HT-29 (cell line): ENCODE measurements around the gene MFSD6. TPM values are rescaled to one million over a fixed set of nuclear protein-coding genes. Genes with fewer than 3 reads are reported as not detected.

ENCODE experiments used
- DNase-seq: peaks from one replicate; pipeline ENCODE4 v3.0.0-alpha.2; 2015; ENCODE audit warnings: low spot score
- total RNA-seq: library from RNA; depleted of rRNA; stranded (reverse); fragments of >200 nt; shearing (Covaris generic); gene quantifications from 2 replicates; pipeline ENCODE4 v1.2.3, GENCODE V29; 2014

The MFSD6 gene
- total RNA-seq, 1 experiment from 2014 or later = 38.3 TPM

- no peak for DNase-seq
Observed at GRCh38 chr2:190436557-190436956, 28.4 kb downstream of the MFSD6 start.

- DNase-seq = no peak
Observed at GRCh38 chr2:190440113-190440512, 32.0 kb downstream of the MFSD6 start.

GRCh38 chr2:190441564-190441963, 33.4 kb downstream of the MFSD6 start:
- no peak for DNase-seq

GRCh38 chr2:190443055-190443454, 34.9 kb downstream of the MFSD6 start:
- no peak for DNase-seq

- DNase-seq = no peak
Observed at GRCh38 chr2:190443778-190444481, 35.8 kb downstream of the MFSD6 start.

GRCh38 chr2:190444976-190445375, 36.8 kb downstream of the MFSD6 start:
- no peak for DNase-seq

- no peak for DNase-seq
Observed at GRCh38 chr2:190446193-190446592, 38.0 kb downstream of the MFSD6 start.

GRCh38 chr2:190446750-190447516, 38.8 kb downstream of the MFSD6 start:
- no peak for DNase-seq

GRCh38 chr2:190447766-190448165, 39.6 kb downstream of the MFSD6 start:
- DNase-seq = no peak

GRCh38 chr2:190449925-190450324, 41.8 kb downstream of the MFSD6 start:
- DNase-seq = no peak

- DNase-seq = no peak
Observed at GRCh38 chr2:190450363-190450762, 42.2 kb downstream of the MFSD6 start.

- no peak for DNase-seq
Observed at GRCh38 chr2:190451561-190452176, 43.5 kb downstream of the MFSD6 start.

- DNase-seq = no peak
Observed at GRCh38 chr2:190452433-190452832, 44.3 kb downstream of the MFSD6 start.

- DNase-seq = no peak
Observed at GRCh38 chr2:190454795-190455194, 46.6 kb downstream of the MFSD6 start.

GRCh38 chr2:190455358-190456095, 47.4 kb downstream of the MFSD6 start:
- DNase-seq = no peak

- DNase-seq = no peak
Observed at GRCh38 chr2:190456833-190457232, 48.7 kb downstream of the MFSD6 start.

- no peak for DNase-seq
Observed at GRCh38 chr2:190457256-190457655, 49.1 kb downstream of the MFSD6 start.

GRCh38 chr2:190458352-190459107, 50.4 kb downstream of the MFSD6 start:
- no peak for DNase-seq

GRCh38 chr2:190459881-190460280, 51.7 kb downstream of the MFSD6 start:
- no peak for DNase-seq

GRCh38 chr2:190460487-190460886, 52.3 kb downstream of the MFSD6 start:
- no peak for DNase-seq

- no peak for DNase-seq
Observed at GRCh38 chr2:190462181-190462580, 54.0 kb downstream of the MFSD6 start.
